Activated CD4-positive, alpha-beta T cell treated with anti-CD3 and anti-CD28 coated beads for 1 hour (primary cell): Measurements from ENCODE around the gene FAM118B.
A peak's percentile ranks its signal among the peaks of the same experiment; 100 is the strongest.
"Not testable (repeated sequence)": the region's sequence is repeated elsewhere in the genome, so short reads cannot be mapped to it uniquely, and the experiment has no call there.

Experiments used
- DNase-seq: peaks from one replicate; pipeline ENCODE4 v3.0.0-alpha.2; 2020

FAM118B gene

DNA sequence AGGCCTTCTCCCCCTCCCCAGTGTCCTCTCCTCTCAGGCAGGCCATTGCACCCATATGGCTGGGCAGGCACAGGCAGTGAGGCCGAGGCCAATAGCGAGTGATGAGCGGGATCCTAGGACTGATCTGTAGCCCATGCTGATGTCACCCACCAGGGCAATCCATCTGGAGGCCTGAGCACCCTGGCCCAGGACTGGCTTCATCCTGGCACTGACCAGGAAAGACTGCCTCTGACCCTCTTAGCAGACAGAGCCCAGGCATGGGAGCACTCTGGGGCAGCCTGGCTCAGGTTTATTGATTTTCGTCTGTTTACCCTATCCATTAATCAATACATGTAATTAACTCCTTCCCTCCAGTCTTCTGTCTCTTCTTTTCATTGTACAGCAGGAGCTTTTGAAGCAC is 66.2 kb downstream of the FAM118B start:
- no peak for DNase-seq

DNA sequence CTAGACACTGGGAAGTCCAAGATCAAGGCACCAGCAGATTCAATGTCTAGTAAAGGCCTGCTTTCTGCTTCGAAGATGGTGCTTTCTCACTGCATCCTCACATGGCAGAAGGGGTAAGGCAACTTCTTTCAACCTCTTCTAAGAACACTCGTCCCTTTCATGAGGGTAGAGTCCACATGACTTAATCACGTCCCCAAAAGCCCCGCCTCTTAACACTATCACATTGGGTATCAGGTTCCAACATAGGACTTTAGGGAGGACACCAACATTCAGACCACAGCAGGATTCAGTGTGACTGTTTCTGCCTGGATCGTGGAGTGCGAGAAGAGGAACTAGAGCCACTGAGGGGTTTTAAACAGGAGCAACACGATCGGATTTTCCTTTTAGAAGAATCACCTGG is 67.6 kb downstream of the FAM118B start:
- DNase-seq: no peak

DNA sequence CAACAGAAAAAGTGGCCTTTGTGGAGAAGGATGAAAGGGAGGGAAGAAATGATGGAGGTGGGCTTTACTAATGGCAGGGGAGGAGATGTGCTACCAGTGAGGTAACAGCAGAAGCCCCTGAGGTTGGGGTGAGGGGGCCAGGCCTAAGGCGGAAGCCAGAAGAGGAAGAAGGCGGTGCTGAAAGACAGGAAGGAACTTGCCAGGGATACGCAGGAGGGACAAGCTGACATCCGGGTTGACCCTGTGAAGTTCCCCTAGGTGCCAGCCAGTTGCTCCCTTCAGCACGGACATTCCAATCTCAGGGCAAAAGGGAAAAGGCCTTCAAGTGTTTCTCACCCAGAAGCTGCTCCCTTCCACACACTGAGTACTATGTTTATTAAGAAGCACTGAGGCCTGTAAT is 69.0 kb downstream of the FAM118B start:
- no peak for DNase-seq

DNA sequence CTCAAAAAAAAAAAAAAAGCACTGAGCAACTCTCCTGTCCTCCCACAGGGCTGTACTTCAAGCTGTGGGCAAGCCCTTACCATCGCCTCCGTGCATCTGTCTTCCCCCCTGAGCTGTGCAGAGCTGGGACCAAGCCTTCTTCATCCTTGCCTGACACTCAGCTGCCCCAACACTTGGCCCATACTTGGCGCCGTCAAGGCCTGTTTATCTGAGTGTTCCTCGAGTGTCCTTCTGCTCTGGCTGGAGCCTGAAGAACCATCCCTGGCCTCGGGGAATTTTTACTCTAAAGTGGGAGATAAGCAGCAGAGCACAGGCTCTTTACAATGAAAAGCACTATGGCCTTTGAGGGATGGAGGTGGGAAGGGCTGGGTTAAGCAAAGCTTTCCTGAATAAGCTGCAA is 69.7 kb downstream of the FAM118B start:
- DNase-seq: no peak

DNA sequence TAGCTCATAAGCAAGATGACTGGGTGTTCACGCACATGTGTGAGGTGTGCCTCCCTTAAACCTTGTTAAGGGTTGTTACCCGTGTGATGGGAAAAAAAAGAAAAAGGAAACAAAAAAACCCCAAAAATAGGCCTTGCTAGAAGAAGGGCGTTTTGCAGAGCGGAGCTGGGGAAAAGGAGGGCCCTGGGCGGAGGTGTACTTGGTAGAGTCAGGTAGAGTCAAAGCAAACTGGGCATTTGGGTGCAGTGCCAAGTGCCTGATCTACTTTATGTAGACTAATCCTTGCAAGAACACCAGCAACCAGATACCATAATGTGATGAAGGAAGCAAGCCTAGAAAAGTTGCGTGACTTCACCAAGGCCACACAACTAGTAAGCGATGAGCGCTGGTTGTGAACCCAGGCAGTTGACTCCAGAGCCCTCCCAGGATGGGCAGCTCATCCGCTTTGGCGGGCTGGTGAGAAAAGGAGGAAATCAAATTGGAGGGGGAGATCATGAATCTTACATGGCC is 70.1 kb downstream of the FAM118B start:
- no peak for DNase-seq

DNA sequence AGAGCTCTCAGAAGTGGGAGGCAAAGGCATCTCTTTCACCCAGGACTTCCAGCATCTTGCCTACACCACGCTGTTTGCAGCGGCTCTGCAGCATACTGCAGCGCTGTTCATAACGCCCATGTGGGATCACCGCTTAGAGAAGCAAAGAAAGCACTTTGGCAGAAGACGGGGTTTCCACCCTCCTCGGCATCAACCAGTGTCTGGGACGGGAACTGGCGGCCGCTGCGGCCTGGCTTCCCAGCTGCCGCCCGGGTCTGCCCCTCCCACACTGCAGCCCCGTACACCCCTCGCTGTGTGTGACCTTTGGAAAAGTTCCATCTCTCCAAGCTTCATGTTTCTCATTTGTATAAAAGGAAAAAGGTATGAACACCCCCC is 70.8 kb downstream of the FAM118B start:
- DNase-seq: peak; percentile 24

DNA sequence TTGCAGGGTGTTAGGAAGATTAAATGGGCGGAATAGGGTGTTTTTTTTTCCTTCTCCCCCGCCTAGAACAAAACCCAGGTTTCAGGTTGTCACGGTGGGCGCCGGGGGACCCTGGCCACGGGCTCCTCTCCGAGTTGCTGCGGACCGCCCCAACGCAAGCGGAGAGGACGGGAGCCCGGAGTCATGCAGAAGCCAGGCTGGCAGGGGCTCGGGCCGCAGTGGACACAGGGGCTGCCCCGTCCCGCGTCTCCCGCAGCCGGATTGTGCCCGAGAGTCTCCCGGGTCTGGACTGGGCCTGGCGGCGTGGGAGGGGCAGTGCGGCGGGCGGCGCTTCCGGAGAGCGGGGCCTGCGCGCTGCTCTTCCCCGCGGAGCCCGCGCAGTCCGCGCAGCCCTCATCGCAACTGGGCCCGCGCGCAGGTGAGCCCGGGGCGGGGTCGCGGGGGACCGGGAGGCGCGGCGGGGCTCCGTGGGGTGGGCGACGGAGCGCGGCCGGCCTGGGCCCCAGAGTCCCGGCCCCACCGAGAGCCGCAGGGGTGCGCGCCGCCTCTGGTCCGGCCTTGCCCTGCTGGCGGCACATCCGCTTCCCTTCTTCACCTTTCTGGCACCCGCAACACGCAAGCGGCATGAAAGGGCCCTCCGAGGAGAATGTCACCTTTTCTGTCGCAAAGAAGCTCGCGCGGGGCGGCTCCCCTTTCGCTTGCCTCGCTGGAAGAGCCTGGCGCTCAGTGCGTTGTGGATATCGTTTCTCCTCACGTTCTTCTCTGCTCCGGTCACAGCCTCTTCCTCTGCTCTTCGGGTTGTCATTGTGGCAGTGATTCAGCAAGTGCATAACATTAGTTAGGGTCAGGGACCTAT is 71.4 kb downstream of the FAM118B start, which contains the start of gene TIRAP:
TIRAP (plus strand) TSS at position 358 of the 856 bp plus-strand sequence. CDS start 7,802 bp downstream, outside the sequence.
- peak; percentile 29 for DNase-seq

DNA sequence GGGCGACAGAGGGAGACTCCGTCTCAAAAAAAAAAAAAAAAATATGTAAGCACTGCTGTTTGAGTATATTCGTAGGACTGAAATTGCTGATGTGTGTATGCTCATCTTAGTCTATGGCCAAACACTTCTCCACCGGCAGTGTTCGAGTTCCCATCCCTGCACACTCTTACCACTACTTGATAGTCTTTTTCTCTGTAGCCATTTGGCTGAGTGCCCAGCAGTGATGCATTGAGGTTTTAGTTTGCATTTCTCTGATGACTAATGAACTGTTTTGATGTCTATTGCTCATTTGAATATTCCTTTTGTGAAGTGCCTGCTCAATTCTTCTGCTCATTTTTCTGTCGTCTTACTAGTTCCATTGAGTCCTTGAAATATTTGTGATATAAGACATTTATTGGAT is 73.2 kb downstream of the FAM118B start:
- peak; percentile 77 for DNase-seq

DNA sequence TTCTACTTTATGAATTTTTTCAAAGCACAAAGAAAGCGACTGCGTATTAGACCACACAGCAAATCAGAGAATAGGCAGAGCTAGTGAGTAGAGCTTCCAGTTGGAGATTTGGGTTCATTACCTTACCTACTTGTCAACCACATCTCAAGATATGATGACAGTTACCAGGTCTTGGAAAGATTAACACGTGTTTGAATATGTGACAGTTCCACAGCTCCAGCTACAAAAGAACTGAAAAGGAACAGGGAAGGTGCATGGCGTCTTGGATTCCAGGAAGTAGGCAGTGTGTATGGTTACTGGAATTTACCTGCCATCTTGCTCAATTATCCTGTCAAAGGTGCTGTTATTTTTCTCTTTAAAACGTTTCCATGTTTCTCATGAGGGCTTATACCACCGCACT is 76.7 kb downstream of the FAM118B start:
- no peak for DNase-seq

DNA sequence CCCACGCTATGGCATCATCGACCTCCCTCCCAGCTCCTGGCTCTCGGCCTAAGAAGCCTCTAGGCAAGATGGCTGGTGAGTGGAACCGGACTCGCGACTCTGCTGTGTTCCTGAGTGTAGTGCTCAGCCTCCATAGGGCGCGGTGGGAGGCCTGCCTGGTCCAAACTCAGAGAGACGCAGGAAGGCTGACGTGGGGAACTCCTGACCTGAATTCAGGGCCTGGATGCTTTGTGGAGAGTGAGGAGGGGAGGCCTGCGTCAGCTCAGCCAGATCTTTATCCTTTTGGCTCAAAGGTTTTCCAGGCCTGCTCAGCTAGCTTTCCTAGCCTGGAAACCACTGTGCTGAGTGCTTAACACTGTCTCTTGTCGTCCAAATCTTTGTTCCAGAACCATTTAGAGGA is 79.3 kb downstream of the FAM118B start:
- no peak for DNase-seq

DNA sequence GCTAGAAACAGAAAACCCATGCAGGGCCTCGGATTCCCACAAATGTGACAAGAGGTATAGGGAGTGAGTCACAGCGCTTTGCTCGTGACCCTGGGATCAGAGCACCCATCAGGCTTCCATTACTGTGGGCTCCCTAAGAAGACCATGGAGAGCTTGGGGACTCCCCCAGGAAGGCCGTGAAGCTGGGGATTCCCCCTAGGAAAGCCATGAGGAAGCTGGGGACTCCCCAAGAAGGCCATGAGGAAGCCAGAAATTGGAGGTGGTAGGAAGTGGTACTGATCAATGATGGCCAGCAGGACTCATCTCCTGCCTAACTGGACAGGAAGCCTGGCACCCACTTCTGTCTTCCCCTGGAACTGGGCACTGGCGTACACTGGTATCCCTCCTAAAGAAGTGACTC is 82.1 kb downstream of the FAM118B start:
- no peak for DNase-seq

DNA sequence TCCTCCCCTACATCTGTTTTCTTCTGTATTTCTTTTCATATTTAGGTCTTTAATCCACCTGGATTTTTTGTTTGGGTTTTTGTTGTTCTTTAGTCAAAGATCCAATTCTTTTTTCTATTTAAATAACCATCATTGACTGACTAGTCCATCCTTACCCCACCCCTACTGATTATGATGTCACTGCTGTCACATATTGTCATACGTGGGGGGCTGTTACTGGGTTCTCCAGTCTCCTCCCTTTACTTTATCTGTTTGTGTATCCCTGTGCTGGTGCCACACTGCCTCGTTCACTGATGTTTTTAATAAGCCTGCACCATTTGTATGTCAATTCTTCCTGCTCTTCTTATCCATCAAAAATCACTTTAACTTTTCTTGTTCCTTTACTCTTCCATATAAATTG is 85.4 kb downstream of the FAM118B start:
- no peak for DNase-seq

DNA sequence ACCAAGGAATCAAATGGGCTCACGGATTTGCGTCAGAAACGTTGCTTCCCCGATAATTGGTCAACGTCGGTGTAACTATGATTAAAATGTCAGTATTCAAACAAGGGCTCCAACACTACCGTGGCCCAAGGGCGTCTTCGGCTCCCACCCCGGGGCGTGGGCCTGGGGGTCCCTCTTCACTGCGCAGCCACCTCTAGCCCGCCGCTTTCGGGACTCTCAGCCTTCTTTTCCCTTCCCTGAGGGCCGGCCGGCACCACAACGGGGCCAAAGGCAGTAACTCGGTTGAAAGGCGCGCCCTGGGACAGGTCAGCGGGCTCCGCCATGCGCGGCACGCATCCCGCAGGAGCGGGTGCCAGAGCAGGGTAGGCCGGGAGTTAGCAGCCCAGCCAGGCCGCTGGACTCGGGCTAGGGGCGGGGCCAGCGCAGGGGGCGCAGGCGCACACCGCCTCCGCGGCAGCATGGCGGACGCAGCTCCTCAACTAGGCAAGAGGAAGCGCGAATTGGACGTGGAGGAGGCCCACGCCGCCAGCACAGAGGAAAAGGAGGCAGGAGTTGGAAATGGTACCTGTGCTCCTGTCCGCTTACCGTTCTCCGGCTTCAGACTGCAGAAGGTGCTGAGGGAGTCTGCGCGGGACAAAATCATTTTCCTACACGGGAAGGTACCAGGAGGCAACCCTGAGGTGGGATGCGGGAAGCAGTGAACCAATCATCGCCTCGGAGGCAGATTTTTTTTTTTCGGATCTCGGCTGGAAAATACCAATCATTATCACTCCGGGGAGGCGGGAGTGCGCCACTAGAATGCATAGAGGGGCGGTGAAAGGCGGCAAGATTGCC is 92.3 kb downstream of the FAM118B start, which contains the start of gene DCPS:
DCPS (plus strand) TSS at position 438 of the 834 bp plus-strand sequence; CDS start at position 459, 21 bp downstream.
- peak; percentile 77 for DNase-seq

DNA sequence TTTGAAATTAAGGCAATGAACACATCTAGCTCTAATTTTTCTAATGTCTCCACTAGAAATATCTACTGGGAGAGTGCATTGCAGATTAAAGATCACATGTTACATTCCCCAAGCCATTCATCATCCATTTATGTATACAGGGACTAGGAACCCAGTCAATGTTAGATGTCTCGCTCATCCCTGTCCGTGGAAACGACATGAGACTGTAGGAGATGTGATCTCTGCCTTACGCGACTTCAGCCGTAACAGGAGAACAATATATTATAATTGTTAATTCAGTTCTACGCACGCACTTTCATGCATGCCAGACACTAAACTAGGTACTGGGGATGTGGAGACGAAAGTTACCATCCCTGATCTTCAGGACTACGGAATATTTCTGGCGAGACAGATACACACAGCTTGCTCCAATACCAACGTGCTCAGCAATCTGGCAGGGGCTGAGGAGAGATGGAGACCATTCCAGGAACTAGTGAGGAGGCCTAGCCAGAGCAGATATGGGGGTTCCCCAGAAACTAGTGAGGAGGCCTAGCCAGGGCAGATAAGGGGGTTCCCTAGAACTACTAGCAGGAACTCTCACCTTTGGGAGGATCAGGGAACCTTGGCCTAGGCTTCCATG is 93.0 kb downstream of the FAM118B start:
- no peak for DNase-seq

DNA sequence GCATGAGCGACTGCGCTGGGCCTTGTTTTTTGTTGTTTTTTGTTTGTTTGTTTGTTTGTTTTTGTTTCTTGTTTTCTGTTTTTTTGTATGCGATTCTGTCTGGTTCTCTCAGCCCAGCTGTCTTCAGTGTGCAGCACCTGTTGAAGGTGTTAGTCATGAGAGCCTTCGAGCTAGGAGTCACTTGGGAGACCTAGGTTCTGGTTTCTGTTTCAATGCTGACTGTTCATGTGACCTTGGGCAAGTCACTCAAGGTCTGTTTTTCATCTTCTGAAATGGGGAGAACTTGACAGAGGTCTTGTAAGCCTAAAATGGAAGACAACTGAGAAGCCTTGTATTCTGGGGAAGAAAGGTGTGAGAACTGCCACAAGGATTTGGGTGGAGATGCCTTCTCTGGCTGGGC is 94.1 kb downstream of the FAM118B start:
- DNase-seq: no peak

DNA sequence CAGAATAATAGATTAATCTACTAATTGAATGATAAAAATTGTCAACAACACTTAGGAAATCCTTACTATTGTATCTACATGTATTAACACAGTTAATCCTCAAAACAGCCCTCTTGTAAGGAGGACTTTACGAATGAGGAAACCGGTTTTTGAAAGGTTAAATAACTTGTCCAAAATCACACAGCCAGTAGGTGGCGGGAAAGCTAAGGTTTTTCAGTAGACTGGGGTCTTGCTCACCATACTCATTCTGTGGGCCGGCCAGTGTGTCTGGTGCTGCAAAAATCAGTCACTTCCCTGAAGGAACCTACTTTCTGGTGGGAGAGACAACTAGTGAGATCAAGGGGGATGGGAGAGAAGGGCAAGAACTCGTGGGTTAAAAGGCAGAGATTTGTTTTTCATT is 96.1 kb downstream of the FAM118B start:
- DNase-seq: no peak

DNA sequence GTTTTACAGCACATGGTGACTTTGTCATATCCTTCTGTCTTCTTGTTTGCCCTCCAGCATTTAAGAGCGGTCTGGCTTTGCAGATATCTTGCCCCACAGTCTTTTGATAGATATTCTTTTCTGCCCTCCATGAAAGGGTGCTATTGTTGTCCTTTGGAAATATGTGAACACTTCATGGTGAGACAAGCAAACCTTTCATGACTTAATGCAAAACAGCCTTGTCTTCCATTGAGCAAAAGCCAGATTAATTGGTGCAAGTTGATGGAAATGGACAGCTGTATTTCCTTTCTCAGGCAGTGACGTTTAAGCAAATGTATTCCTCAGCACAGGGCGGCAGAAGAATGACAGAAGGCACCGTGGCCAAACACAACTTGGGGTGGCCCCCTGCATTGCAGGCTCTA is 96.7 kb downstream of the FAM118B start:
- DNase-seq: no peak

DNA sequence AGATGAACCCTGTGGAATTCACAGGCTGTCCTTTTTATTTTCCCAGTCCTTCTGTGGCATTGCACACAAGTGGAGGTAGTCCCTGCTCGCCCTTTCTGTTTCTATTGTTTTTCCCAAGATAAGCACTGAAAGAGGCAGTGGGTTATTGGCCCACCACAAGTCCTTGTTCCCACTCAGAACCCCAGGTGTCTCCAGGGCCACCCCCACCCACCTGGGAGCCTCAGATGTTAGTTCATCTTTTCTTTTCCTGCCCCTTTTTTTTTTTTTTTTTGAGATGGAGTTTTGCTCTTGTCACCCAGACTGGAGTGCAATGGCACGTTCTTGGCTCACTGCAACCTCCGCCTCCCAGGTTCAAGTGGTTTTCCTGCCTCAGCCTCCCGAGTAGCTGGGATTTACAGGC is 97.2 kb downstream of the FAM118B start:
- DNase-seq: not testable (repeated sequence)

DNA sequence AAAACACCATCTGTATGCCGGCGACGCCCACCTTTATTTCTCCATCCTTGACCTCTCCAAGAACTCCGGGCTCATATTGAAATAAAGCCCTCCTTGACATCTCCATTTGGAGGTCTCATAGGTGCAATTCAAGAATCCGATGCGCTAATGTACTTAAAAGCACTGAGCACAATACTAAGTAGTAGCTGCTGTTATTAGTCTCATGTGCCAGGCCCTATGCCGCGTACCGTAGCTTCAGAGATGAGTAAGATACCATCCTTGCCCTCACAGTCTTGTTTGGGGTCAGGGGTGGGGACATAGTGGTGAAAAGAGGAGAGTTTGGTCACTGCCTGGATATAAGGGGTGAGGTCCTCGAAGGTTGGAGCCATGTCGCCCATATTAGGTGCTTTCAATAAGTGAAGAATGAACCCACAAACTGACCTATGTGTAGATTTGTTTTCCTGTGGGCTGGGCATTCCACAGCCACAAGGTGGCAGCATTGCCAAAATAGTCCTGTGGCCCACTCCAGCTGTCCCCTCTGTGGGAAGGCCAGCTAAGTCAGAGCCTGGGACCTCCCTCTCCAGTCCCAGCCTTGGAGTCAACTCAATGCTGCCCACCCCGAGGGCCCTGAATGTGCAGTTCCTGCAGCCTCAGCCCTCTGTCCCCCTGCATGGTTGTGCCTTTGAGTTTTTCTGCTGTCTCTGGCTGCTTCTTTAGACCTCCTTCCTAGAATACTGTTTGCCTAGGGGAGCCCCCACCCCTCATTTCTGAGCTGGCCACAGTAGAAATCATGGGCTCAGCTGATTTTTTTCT is 98.8 kb downstream of the FAM118B start:
- peak; percentile 29 for DNase-seq

DNA sequence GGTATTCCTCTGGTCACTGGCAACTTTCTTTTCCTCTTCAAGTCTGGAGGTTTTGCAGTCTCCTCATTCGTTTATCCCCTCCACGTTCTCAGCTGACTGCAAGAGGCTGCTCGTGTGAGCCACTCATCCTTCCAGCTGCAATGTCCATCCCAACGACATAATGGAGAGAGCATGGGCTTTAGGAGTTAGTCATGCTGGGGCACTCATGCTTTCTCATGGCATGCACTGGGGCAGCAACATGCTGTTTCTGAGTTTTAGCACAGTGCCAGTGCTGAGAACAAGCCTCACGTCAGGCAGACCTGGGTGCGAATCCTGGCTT is 99.4 kb downstream of the FAM118B start:
- DNase-seq: no peak

DNA sequence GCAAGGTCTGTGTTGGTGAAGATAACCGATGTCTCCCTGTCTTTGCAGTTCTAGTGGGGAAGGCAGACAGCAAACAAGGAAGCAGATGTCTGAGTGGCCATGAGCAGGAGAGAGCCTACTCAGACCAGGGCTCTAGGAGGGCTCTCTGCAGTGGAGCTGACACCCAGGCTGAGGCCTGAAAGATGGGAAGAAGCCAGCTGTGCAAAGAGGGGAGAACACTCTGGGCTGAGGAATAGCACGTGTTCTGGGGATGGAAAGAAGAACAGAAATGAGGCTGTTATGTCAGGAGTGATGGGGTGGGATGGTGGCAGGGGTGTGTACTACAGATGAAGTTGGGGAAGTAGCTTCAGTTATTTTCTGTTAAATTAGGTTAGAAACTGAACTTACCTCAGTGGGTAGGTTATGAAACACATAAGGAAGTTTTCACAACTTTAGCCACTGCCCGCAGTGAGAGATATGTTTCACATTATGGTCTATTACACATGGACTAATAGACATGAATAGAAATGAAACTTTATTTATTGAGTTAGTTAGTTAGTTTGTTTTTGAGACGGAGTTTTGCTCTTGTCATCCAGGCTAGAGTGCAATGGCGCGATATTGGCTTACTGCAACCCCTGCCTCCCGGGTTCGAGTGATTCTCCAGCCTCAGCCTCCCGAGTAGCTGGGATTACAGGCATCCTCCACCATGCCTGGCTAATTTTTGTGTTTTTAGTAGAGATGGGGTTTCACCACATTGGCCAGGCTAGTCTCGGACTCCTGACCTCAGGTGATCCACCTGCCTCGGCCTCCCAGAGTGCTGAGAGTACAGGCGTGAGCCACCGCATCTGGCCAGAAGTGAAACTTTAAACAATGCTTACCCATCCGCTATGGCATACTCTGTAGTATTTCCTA is 100.1 kb downstream of the FAM118B start:
- no peak for DNase-seq
